H1 (cell line): Measurements from ENCODE around the gene LINC01488. TPM values are rescaled to one million over a fixed set of nuclear protein-coding genes. Genes with fewer than 3 reads are reported as not detected.

ENCODE experiments used
- polyA plus RNA-seq, 7 experiments: library from polyadenylated mRNA; depleted of rRNA in 3 of 7; stranded (reverse) in 5 of 7; unstranded in 2 of 7; fragments of >200 nt in 5 of 7; fragments of 200-250 nt in 2 of 7; gene quantifications; 1 replicate in 5 of 7; 2 replicates in 1 of 7; 4 replicates in 1 of 7; pipeline versions ENCODE4 v1.2.1 to v1.2.3, GENCODE V29; 2011 to 2013; ENCODE audit warnings: missing spikeins in 2 of 7, mixed read lengths in 2 of 7
- total RNA-seq: library from RNA; stranded (reverse); fragmentation: NEBNext Ultra II Directional; extraction: Animal tissue kit (Norgen Biotek cat#: 25700); gene quantifications from 2 replicates; pipeline ENCODE4 v1.2.1, GENCODE V29; 2021
- TF ChIP-seq, protein P1 (sequence below): fragments of 300-600 bp; sonication (generic); IDR thresholded peaks from 2 replicates; pipeline ENCODE4 v1.7.1; 2012; ENCODE audit warnings: low read length, moderate library complexity, mild to moderate bottlenecking, inconsistent platforms; ENCODE audit not compliant: insufficient replicate concordance

LINC01488 gene
- total and polyA plus RNA-seq, 2 of the 8 experiments (the other 6 are each of a cell fraction or from before 2014, with no cell fraction given), result not detected

- TF ChIP-seq, protein P1, sequence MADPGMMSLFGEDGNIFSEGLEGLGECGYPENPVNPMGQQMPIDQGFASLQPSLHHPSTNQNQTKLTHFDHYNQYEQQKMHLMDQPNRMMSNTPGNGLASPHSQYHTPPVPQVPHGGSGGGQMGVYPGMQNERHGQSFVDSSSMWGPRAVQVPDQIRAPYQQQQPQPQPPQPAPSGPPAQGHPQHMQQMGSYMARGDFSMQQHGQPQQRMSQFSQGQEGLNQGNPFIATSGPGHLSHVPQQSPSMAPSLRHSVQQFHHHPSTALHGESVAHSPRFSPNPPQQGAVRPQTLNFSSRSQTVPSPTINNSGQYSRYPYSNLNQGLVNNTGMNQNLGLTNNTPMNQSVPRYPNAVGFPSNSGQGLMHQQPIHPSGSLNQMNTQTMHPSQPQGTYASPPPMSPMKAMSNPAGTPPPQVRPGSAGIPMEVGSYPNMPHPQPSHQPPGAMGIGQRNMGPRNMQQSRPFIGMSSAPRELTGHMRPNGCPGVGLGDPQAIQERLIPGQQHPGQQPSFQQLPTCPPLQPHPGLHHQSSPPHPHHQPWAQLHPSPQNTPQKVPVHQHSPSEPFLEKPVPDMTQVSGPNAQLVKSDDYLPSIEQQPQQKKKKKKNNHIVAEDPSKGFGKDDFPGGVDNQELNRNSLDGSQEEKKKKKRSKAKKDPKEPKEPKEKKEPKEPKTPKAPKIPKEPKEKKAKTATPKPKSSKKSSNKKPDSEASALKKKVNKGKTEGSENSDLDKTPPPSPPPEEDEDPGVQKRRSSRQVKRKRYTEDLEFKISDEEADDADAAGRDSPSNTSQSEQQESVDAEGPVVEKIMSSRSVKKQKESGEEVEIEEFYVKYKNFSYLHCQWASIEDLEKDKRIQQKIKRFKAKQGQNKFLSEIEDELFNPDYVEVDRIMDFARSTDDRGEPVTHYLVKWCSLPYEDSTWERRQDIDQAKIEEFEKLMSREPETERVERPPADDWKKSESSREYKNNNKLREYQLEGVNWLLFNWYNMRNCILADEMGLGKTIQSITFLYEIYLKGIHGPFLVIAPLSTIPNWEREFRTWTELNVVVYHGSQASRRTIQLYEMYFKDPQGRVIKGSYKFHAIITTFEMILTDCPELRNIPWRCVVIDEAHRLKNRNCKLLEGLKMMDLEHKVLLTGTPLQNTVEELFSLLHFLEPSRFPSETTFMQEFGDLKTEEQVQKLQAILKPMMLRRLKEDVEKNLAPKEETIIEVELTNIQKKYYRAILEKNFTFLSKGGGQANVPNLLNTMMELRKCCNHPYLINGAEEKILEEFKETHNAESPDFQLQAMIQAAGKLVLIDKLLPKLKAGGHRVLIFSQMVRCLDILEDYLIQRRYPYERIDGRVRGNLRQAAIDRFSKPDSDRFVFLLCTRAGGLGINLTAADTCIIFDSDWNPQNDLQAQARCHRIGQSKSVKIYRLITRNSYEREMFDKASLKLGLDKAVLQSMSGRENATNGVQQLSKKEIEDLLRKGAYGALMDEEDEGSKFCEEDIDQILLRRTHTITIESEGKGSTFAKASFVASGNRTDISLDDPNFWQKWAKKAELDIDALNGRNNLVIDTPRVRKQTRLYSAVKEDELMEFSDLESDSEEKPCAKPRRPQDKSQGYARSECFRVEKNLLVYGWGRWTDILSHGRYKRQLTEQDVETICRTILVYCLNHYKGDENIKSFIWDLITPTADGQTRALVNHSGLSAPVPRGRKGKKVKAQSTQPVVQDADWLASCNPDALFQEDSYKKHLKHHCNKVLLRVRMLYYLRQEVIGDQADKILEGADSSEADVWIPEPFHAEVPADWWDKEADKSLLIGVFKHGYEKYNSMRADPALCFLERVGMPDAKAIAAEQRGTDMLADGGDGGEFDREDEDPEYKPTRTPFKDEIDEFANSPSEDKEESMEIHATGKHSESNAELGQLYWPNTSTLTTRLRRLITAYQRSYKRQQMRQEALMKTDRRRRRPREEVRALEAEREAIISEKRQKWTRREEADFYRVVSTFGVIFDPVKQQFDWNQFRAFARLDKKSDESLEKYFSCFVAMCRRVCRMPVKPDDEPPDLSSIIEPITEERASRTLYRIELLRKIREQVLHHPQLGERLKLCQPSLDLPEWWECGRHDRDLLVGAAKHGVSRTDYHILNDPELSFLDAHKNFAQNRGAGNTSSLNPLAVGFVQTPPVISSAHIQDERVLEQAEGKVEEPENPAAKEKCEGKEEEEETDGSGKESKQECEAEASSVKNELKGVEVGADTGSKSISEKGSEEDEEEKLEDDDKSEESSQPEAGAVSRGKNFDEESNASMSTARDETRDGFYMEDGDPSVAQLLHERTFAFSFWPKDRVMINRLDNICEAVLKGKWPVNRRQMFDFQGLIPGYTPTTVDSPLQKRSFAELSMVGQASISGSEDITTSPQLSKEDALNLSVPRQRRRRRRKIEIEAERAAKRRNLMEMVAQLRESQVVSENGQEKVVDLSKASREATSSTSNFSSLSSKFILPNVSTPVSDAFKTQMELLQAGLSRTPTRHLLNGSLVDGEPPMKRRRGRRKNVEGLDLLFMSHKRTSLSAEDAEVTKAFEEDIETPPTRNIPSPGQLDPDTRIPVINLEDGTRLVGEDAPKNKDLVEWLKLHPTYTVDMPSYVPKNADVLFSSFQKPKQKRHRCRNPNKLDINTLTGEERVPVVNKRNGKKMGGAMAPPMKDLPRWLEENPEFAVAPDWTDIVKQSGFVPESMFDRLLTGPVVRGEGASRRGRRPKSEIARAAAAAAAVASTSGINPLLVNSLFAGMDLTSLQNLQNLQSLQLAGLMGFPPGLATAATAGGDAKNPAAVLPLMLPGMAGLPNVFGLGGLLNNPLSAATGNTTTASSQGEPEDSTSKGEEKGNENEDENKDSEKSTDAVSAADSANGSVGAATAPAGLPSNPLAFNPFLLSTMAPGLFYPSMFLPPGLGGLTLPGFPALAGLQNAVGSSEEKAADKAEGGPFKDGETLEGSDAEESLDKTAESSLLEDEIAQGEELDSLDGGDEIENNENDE, result no peak
- TF ChIP-seq, all 59 proteins: peak for 2
These were observed 42.0 kb downstream of the LINC01488 start (continued) for GRCh38 chr11:69523453-69523852.
